Stimulated activated CD4-positive, alpha-beta T cell treated with anti-CD3 and anti-CD28 coated beads, Interleukin-4, amount 100 ng/mL, for 1 hour (primary cell): ENCODE results near the gene TIE1.

Experiments
- DNase-seq: peaks from one replicate; pipeline ENCODE4 v3.0.0-alpha.2; 2020

Gene TIE1

GRCh38 chr1:43274125-43274803 lies 26.5 kb upstream of the TIE1 start:
- peak; percentile 22 for DNase-seq

- no peak for DNase-seq
Observed at GRCh38 chr1:43274804-43275180, 26.0 kb upstream of the TIE1 start.

- DNase-seq: no peak
Observed at GRCh38 chr1:43275826-43276620, 24.8 kb upstream of the TIE1 start.

- no peak for DNase-seq
Observed at GRCh38 chr1:43276673-43277072, 24.1 kb upstream of the TIE1 start.

- DNase-seq: no peak
Observed at GRCh38 chr1:43277116-43277876, 23.5 kb upstream of the TIE1 start.

GRCh38 chr1:43279161-43279560 lies 21.6 kb upstream of the TIE1 start:
- DNase-seq: no peak

- DNase-seq: no peak
Observed at GRCh38 chr1:43279666-43280065, 21.1 kb upstream of the TIE1 start.

GRCh38 chr1:43280692-43281091 lies 20.1 kb upstream of the TIE1 start:
- no peak for DNase-seq

- no peak for DNase-seq
Observed at GRCh38 chr1:43282220-43283195, 18.3 kb upstream of the TIE1 start.

GRCh38 chr1:43284065-43284464 lies 16.7 kb upstream of the TIE1 start:
- no peak for DNase-seq

- no peak for DNase-seq
Observed at GRCh38 chr1:43284546-43285110, 16.2 kb upstream of the TIE1 start.

- no peak for DNase-seq
Observed at GRCh38 chr1:43285269-43285990, 15.4 kb upstream of the TIE1 start, which contains the start of gene C1orf210. Gene C1orf210, minus strand, starts transcription at chr1:43285581. Its CDS starts 2,311 bp downstream, at chr1:43283270.

GRCh38 chr1:43286115-43286514 lies 14.7 kb upstream of the TIE1 start:
- no peak for DNase-seq

GRCh38 chr1:43286533-43286932 lies 14.2 kb upstream of the TIE1 start:
- no peak for DNase-seq

GRCh38 chr1:43288058-43288784 lies 12.6 kb upstream of the TIE1 start:
- no peak for DNase-seq

GRCh38 chr1:43288785-43289706 lies 11.7 kb upstream of the TIE1 start:
- DNase-seq: no peak

GRCh38 chr1:43292216-43292615 lies 8.6 kb upstream of the TIE1 start:
- DNase-seq: no peak

GRCh38 chr1:43292679-43293078 lies 8.1 kb upstream of the TIE1 start:
- DNase-seq: no peak

GRCh38 chr1:43293176-43293575 lies 7.6 kb upstream of the TIE1 start:
- no peak for DNase-seq
